Measurements from ENCODE around the gene NCR2.
"Not testable (repeated sequence)": the region's sequence is repeated elsewhere in the genome, so short reads cannot be mapped to it uniquely, and the experiment has no call there.

NCR2 gene

GRCh38 chr6:41294214-41294872 lies 41.1 kb upstream of the NCR2 start:
- TF ChIP-seq ZFX (IDR thresholded peaks at IDR 0.05) (no peak), CTCF (conservative IDR thresholded peaks at IDR 0.05) (no peak)

GRCh38 chr6:41297248-41297647 lies 38.2 kb upstream of the NCR2 start:
- H3K27ac ChIP-seq = not testable (repeated sequence)

More at GRCh38 chr6:41294214-41294872, 41.1 kb upstream of the NCR2 start:
- H3K27ac ChIP-seq = no peak overlapping the region

GRCh38 chr6:41298785-41299502 lies 36.5 kb upstream of the NCR2 start:
- H3K27ac ChIP-seq = no peak overlapping the region
- TF ChIP-seq ZFX (IDR thresholded peaks at IDR 0.05) = no peak
- no peak for TF ChIP-seq CTCF (conservative IDR thresholded peaks at IDR 0.05)

- no peak for TF ChIP-seq ZFX (IDR thresholded peaks at IDR 0.05)
- no peak for TF ChIP-seq CTCF (conservative IDR thresholded peaks at IDR 0.05)
- H3K27ac ChIP-seq = no peak overlapping the region
These were observed 32.8 kb upstream of the NCR2 start for GRCh38 chr6:41302638-41303037.

- no peak overlapping the region for H3K27ac ChIP-seq
- TF ChIP-seq CTCF (conservative IDR thresholded peaks at IDR 0.05) (peak; percentile 82), ZFX (IDR thresholded peaks at IDR 0.05) (no peak)
These were observed 29.1 kb upstream of the NCR2 start for GRCh38 chr6:41306187-41306854.

GRCh38 chr6:41315203-41315602 lies 20.2 kb upstream of the NCR2 start:
- TF ChIP-seq ZFX (IDR thresholded peaks at IDR 0.05) (no peak), CTCF (conservative IDR thresholded peaks at IDR 0.05) (no peak)
- H3K27ac ChIP-seq = no peak overlapping the region

GRCh38 chr6:41315943-41316620 lies 19.3 kb upstream of the NCR2 start:
- TF ChIP-seq CTCF (conservative IDR thresholded peaks at IDR 0.05) (no peak), ZFX (IDR thresholded peaks at IDR 0.05) (no peak)
- no peak overlapping the region for H3K27ac ChIP-seq

Data from C4-2B (cell line).